GM19397 (cell line): Measurements from ENCODE around the gene QDPR.

ENCODE experiments used
- ATAC-seq: cut with Tn5 transposase; IDR thresholded peaks from one replicate; pipeline ENCODE4 v1.9.1; 2021; ENCODE audit warnings: mild to moderate bottlenecking, moderate library complexity; ENCODE audit not compliant: unreplicated experiment

QDPR gene

DNA sequence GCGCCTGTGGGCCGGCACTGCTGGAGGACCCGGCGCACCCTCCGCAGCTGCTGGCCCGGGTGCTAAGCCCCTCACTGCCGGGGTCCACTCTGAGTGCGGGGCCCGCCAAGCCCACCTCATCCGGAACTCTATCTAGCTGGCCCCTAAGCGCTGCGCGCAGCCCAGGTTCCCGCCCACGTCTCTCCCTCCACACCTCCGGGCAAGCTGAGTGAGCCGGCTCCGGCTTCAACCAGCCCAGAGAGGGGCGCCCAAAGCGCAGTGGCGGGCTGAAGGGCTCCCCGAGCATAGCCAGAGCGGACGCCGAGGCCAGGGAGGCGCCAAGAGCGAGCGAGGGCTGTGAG lies 75.2 kb downstream of the QDPR start:
- no peak for ATAC-seq
